Measurements from ENCODE around the gene RALB. TPM values are rescaled to one million over a fixed set of nuclear protein-coding genes. Genes with fewer than 3 reads are reported as not detected.
A peak's percentile ranks its signal among the peaks of the same experiment; 100 is the strongest.

The RALB gene
- total RNA-seq, 2 experiments from 2014 or later, result 3.1 to 3.6 TPM

DNA sequence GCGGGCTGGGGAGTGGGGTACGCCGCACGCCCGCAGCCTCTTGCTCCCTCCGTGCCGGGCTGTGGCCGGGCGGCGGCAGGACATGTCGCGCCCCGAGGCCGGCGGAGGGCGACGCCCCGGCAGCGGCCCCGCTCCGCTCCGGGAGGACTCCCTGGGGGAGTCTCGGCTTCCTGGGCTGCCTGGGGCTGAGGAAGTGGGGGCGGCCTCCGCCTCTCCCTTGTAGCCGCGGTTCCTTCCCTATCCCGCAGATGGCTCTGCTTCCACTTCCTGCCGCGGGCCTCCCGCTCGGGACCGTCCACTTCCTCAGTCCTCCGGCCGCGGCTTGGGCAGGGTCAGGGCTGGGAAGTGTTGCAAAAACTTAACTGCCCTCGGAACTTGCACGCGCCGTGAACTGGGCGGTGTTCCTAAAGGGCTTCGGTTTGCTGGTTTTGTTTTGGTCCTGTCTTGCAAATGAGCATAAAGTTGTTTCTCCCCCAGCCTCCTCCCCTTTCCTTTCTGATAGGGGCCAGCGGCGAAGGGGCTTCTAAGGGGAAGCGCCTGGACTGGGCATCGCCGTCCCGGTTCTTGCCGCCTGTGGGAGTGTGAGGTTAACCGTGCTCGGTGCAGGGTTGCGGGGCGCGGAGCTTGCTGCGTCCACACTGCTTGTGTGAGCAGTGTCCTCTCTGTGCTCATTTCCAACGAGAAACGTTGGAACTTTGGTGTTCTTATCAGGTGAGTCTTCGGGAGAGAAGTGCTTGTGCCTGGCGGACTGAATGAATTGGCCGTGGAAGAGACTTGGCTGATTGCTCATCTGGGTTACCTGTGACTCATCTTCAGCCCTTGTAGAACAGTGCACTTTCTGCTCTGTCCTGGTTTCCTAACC is 600 bp downstream of the RALB start:
- peak in 11 of 14 experiments; percentile 5 to 76 (median 22) for DNase-seq
- TF ChIP-seq, protein P1, sequence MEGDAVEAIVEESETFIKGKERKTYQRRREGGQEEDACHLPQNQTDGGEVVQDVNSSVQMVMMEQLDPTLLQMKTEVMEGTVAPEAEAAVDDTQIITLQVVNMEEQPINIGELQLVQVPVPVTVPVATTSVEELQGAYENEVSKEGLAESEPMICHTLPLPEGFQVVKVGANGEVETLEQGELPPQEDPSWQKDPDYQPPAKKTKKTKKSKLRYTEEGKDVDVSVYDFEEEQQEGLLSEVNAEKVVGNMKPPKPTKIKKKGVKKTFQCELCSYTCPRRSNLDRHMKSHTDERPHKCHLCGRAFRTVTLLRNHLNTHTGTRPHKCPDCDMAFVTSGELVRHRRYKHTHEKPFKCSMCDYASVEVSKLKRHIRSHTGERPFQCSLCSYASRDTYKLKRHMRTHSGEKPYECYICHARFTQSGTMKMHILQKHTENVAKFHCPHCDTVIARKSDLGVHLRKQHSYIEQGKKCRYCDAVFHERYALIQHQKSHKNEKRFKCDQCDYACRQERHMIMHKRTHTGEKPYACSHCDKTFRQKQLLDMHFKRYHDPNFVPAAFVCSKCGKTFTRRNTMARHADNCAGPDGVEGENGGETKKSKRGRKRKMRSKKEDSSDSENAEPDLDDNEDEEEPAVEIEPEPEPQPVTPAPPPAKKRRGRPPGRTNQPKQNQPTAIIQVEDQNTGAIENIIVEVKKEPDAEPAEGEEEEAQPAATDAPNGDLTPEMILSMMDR (IDR thresholded peaks at IDR 0.05), result no peak
- H3K36me3 Mint-ChIP-seq (ENCODE audit: low read depth), result peaks cover 18% of the 10 kb centered on the region
- H3K4me1 ChIP-seq (ENCODE audit: insufficient read depth, low read length), result peaks cover 20% of the 10 kb centered on the region
- peak overlapping the region; percentile 83 for H3K4me3 ChIP-seq (ENCODE audit: low read length)
- peaks cover 59% of the 10 kb centered on the region for H3K4me1 Mint-ChIP-seq (ENCODE audit: low read depth)
- no peak overlapping the region for H3K27ac ChIP-seq (ENCODE audit: low read depth in 1 of 2, low read length in 2 of 2)
- CTCF ChIA-PET, result interaction anchor here (1.3 to 1.4 kb wide), 2 partner anchors 60 to 77 kb away, joined by 3 to 5 read pairs; no protein-coding TSS in a partner anchor
- no peaks in the 10 kb centered on the region for H3K9me3 Mint-ChIP-seq
- POLR2A ChIA-PET, result interaction anchor here (0.6 to 3.7 kb wide), 12 partner anchors 8 to 575 kb away, joined by 3 to 57 read pairs (median 5); partner anchors contain the start of genes PTPN4, TMEM177 and TMEM185B
- H3K27ac Mint-ChIP-seq, result peak overlapping the region; percentile 87
- H3K36me3 ChIP-seq (ENCODE audit: insufficient read depth, low read length), result no peaks in the 10 kb centered on the region
- ATAC-seq (ENCODE audit: poor library complexity), result peak; percentile 15
- H3K27me3 Mint-ChIP-seq, result peaks cover 3% of the 10 kb centered on the region
- H3K4me3 Mint-ChIP-seq, result peak overlapping the region; percentile 96
- intact Hi-C loops (cut with DNase I, micrococcal nuclease), result loop anchor here (2.0 to 10.0 kb wide), 4 partner anchors 20 to 888 kb away; partner anchors contain the start of genes C2orf76 (in 1 of the 2) and DBI (in 1 of the 2)
- no peaks in the 10 kb centered on the region for H3K27me3 ChIP-seq (ENCODE audit: control insufficient read depth in 1 of 2, insufficient read depth in 2 of 2, low read length in 2 of 2)
- H3K9me3 ChIP-seq (ENCODE audit: control insufficient read depth in 1 of 2, insufficient read depth in 1 of 2, low read length in 2 of 2), result no peaks in the 10 kb centered on the region

DNA sequence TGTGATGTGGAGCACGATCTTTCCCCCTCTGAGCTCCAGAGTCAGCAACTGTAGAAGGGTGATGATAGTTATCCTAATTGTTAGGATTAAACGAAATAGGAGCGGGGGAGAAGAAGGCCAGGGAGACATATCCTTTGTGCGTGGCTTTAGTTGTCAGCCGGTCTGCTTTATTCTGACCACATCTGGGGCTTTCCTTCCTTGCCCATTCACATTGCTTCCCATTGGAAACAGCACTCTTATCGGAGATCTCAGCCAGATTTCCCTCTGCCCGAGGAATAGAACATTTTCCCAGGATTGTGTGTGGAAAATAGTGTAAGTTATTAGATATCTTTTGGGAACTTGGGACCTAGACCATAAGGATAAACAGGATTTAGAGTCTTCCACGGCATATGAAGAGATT is 1.5 kb downstream of the RALB start:
- H3K4me3 Mint-ChIP-seq, result peak overlapping the region; percentile 96
- POLR2A ChIA-PET, result interaction anchor here (2.6 kb wide), 1 partner anchor 31 kb away, joined by 26 read pairs; the partner anchor contains the start of gene TMEM185B
- Histone ChIP-seq H3K27ac (ENCODE audit: low read depth in 1 of 2, low read length in 2 of 2) (no peak overlapping the region), H3K36me3 (ENCODE audit: insufficient read depth, low read length) (no peaks in the 10 kb centered on the region), H3K27me3 (ENCODE audit: control insufficient read depth in 1 of 2, insufficient read depth in 2 of 2, low read length in 2 of 2) (no peaks in the 10 kb centered on the region), H3K4me1 (ENCODE audit: insufficient read depth, low read length) (peaks cover 20% of the 10 kb centered on the region), H3K9me3 (ENCODE audit: control insufficient read depth in 1 of 2, insufficient read depth in 1 of 2, low read length in 2 of 2) (no peaks in the 10 kb centered on the region), H3K4me3 (ENCODE audit: low read length) (peak overlapping the region; percentile 83)
- no peaks in the 10 kb centered on the region for H3K27me3 Mint-ChIP-seq
- ATAC-seq (ENCODE audit: poor library complexity) (no peak), DNase-seq (no peak)
- TF ChIP-seq, protein P1 (IDR thresholded peaks at IDR 0.05), result no peak
- H3K9me3 Mint-ChIP-seq, result no peaks in the 10 kb centered on the region
- H3K36me3 Mint-ChIP-seq (ENCODE audit: low read depth), result peaks cover 22% of the 10 kb centered on the region
- CTCF ChIA-PET, result no interaction called here
- H3K4me1 Mint-ChIP-seq (ENCODE audit: low read depth), result peaks cover 62% of the 10 kb centered on the region
- intact Hi-C loops (cut with DNase I, micrococcal nuclease), result loop anchor here in 1 of 2 experiments (5.0 to 10.0 kb wide), 2 partner anchors 572 to 889 kb away; partner anchors contain the start of genes C2orf76 and DBI
- H3K27ac Mint-ChIP-seq, result no peak overlapping the region

DNA sequence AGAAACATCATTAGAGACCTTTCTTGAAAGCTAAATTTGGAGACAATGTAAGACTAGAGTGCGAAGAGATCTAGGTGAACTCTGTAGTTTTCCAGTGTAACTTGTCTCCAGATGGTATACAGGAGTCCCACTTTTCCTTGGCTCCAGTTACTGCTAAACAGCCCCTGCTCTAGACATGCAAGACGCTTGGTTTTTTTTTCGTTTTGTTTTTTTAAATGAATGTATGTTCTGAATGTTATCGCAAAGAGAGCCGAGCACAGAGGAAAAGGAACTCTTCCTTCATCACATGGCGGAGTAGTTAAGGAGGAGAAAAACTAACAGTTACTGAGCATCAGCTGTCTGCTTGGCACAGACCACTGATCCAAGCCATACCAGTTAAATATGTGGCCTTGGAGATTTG is 2.4 kb downstream of the RALB start:
- CTCF ChIA-PET, result no interaction called here
- Histone ChIP-seq H3K36me3 (ENCODE audit: insufficient read depth, low read length) (no peaks in the 10 kb centered on the region), H3K4me1 (ENCODE audit: insufficient read depth, low read length) (peaks cover 20% of the 10 kb centered on the region), H3K27me3 (ENCODE audit: control insufficient read depth in 1 of 2, insufficient read depth in 2 of 2, low read length in 2 of 2) (no peaks in the 10 kb centered on the region), H3K9me3 (ENCODE audit: control insufficient read depth in 1 of 2, insufficient read depth in 1 of 2, low read length in 2 of 2) (peaks cover under 1 to 3% of the 10 kb centered on the region in 2 experiments), H3K27ac (ENCODE audit: low read depth in 1 of 2, low read length in 2 of 2) (no peak overlapping the region), H3K4me3 (ENCODE audit: low read length) (no peak overlapping the region)
- no peak for ATAC-seq (ENCODE audit: poor library complexity)
- POLR2A ChIA-PET, result interaction anchor here (0.9 kb wide), 1 partner anchor 32 kb away, joined by 3 read pairs; the partner anchor contains the start of gene TMEM185B
- no peaks in the 10 kb centered on the region for H3K9me3 Mint-ChIP-seq
- no peaks in the 10 kb centered on the region for H3K27me3 Mint-ChIP-seq
- H3K4me1 Mint-ChIP-seq (ENCODE audit: low read depth), result peaks cover 62% of the 10 kb centered on the region
- TF ChIP-seq, protein P1 (IDR thresholded peaks at IDR 0.05), result no peak
- no peak overlapping the region for H3K27ac Mint-ChIP-seq
- H3K4me3 Mint-ChIP-seq, result peak overlapping the region; percentile 96
- no peak for DNase-seq
- peaks cover 22% of the 10 kb centered on the region for H3K36me3 Mint-ChIP-seq (ENCODE audit: low read depth)
- intact Hi-C loops (cut with DNase I, micrococcal nuclease), result loop anchor here in 1 of 2 experiments (5.0 to 10.0 kb wide), 2 partner anchors 47 to 890 kb away; partner anchors contain the start of genes C2orf76 and DBI

Measured in CD4-positive, alpha-beta T cell (primary cell).